ENCODE data around the gene CNTNAP2. TPM values are rescaled to one million over a fixed set of nuclear protein-coding genes. Genes with fewer than 3 reads are reported as not detected.

CNTNAP2 gene
- total and polyA plus RNA-seq, 2 of the 4 experiments (the other 2 are of a cell fraction) = not detected

DNA sequence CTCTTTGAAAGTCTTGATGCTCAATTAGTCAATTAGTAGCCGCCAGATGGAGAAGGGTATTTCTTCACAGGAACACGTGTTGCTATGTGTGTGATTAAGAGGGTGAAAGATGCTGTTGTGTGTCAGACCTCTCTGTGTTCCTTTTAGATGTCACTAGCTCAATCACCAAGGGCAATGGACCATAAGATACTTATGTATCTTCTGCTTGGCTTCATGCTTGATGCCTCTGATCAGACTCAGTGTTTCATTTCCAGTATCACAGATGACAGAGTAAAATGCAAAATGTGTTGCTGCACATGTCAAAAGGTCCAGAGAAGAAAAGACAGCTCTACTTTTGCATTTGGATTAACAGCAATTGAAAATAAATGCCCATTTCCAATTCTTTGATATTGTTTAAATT lies 865.9 kb downstream of the CNTNAP2 start:
- H2BK15ac ChIP-seq (ENCODE audit: low read depth, low read length) = no peak overlapping the region
- no peak overlapping the region for H2BK120ac ChIP-seq (ENCODE audit: low read depth, low read length)
- ChIA-PET POLR2A (ENCODE audit: unreplicated experiment) (no interaction called here), CTCF (no interaction called here)
- H4K91ac ChIP-seq (ENCODE audit: insufficient read depth, low read depth, low read length) = no peak overlapping the region
- no peak overlapping the region for H3K4me3 ChIP-seq (ENCODE audit: insufficient read depth, low read depth, low read length)
- H3K4me2 ChIP-seq (ENCODE audit: low read depth, low read length) = no peak overlapping the region
- no peak overlapping the region for H2AK5ac ChIP-seq (ENCODE audit: low read depth, low read length)
- no peak overlapping the region for H3K23ac ChIP-seq (ENCODE audit: low read depth, low read length)
- H4K8ac ChIP-seq (ENCODE audit: low read depth in 2 of 2, low read length in 2 of 2) = no peak overlapping the region
- TF ChIP-seq, protein P1, sequence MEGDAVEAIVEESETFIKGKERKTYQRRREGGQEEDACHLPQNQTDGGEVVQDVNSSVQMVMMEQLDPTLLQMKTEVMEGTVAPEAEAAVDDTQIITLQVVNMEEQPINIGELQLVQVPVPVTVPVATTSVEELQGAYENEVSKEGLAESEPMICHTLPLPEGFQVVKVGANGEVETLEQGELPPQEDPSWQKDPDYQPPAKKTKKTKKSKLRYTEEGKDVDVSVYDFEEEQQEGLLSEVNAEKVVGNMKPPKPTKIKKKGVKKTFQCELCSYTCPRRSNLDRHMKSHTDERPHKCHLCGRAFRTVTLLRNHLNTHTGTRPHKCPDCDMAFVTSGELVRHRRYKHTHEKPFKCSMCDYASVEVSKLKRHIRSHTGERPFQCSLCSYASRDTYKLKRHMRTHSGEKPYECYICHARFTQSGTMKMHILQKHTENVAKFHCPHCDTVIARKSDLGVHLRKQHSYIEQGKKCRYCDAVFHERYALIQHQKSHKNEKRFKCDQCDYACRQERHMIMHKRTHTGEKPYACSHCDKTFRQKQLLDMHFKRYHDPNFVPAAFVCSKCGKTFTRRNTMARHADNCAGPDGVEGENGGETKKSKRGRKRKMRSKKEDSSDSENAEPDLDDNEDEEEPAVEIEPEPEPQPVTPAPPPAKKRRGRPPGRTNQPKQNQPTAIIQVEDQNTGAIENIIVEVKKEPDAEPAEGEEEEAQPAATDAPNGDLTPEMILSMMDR (conservative IDR thresholded peaks at IDR 0.05; ENCODE audit: low read depth, low read length) = no peak
- TF ChIP-seq RFX5 (IDR thresholded peaks at IDR 0.05; ENCODE audit: low read depth, low read length) (no peak), CHD1 (IDR thresholded peaks at IDR 0.05; ENCODE audit: low read depth, low read length) (no peak), SMC3 (IDR thresholded peaks at IDR 0.05; ENCODE audit: low read depth, low read length) (no peak), CEBPB (IDR thresholded peaks at IDR 0.05; ENCODE audit: low read depth, low read length) (no peak), NFE2L2 (IDR thresholded peaks at IDR 0.05; ENCODE audit: low read depth, low read length) (no peak), MAFK (IDR thresholded peaks at IDR 0.05; ENCODE audit: low read depth, low read length) (no peak), BHLHE40 (IDR thresholded peaks at IDR 0.05; ENCODE audit: low read depth, low read length) (no peak), MXI1 (IDR thresholded peaks at IDR 0.05; ENCODE audit: borderline replicate concordance, low read depth, low read length) (no peak)
- TF ChIP-seq, protein P2, sequence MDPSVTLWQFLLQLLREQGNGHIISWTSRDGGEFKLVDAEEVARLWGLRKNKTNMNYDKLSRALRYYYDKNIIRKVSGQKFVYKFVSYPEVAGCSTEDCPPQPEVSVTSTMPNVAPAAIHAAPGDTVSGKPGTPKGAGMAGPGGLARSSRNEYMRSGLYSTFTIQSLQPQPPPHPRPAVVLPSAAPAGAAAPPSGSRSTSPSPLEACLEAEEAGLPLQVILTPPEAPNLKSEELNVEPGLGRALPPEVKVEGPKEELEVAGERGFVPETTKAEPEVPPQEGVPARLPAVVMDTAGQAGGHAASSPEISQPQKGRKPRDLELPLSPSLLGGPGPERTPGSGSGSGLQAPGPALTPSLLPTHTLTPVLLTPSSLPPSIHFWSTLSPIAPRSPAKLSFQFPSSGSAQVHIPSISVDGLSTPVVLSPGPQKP (IDR thresholded peaks at IDR 0.05; ENCODE audit: borderline replicate concordance, low read depth, low read length) = no peak
- TF ChIP-seq, protein P3, sequence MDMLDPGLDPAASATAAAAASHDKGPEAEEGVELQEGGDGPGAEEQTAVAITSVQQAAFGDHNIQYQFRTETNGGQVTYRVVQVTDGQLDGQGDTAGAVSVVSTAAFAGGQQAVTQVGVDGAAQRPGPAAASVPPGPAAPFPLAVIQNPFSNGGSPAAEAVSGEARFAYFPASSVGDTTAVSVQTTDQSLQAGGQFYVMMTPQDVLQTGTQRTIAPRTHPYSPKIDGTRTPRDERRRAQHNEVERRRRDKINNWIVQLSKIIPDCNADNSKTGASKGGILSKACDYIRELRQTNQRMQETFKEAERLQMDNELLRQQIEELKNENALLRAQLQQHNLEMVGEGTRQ (IDR thresholded peaks at IDR 0.05; ENCODE audit: low read depth, low read length) = no peak
- H3K9me1 ChIP-seq (ENCODE audit: insufficient read depth, low read length) = no peaks in the 10 kb centered on the region
- H3K36me3 ChIP-seq (ENCODE audit: control insufficient read depth, insufficient read depth, low read length) = no peaks in the 10 kb centered on the region
- in situ Hi-C loops (cut with MboI; ENCODE audit: low sequenced_read_pairs) = no loop called here
- H3K79me1 ChIP-seq (ENCODE audit: low read depth in 1 of 2, low read length in 2 of 2) = no peaks in the 10 kb centered on the region
- DNase-seq (no peak), ATAC-seq (ENCODE audit: low read depth) (no peak)
- H3K18ac ChIP-seq (ENCODE audit: low read depth, low read length) = no peak overlapping the region
- no peak overlapping the region for H3K27ac ChIP-seq (ENCODE audit: insufficient read depth, low read length)
- no peaks in the 10 kb centered on the region for H3K4me1 ChIP-seq (ENCODE audit: control insufficient read depth, insufficient read depth, low read length)
- no peak overlapping the region for H2AFZ ChIP-seq (replicated peaks; ENCODE audit: low read length, poor library complexity)
- H3K56ac ChIP-seq (ENCODE audit: extremely low read depth, insufficient read depth, low read length) = no peak overlapping the region
- dilution Hi-C loops (cut with HindIII; ENCODE audit: low sequenced_read_pairs, unreplicated experiment) = no loop called here
- no CpG with 5 or more reads among the region's 2 CpGs for WGBS, 2 experiments (ENCODE audit: extremely low coverage in 2 of 2, insufficient read length in 1 of 2)
- no peak overlapping the region for H2BK5ac ChIP-seq (ENCODE audit: low read depth, low read length, poor library complexity, severe bottlenecking)
- H3K4ac ChIP-seq (ENCODE audit: low read depth, low read length) = no peak overlapping the region
- no peak overlapping the region for H3K9ac ChIP-seq (ENCODE audit: low read depth, low read length)
- H3K14ac ChIP-seq (replicated peaks; ENCODE audit: low read depth, low read length) = no peak overlapping the region
- no peak overlapping the region for H2AK9ac ChIP-seq (replicated peaks; ENCODE audit: low read depth, low read length, poor library complexity)
- H4K5ac ChIP-seq (ENCODE audit: low read depth, low read length) = no peak overlapping the region
- no peak overlapping the region for H2BK20ac ChIP-seq (ENCODE audit: low read depth, low read length)
- no peaks in the 10 kb centered on the region for H3K27me3 ChIP-seq (ENCODE audit: control insufficient read depth, insufficient read depth, low read length)
- peaks cover 6% of the 10 kb centered on the region; the same call in 1 of the 2 replicates for H3K9me3 ChIP-seq (ENCODE audit: control insufficient read depth, insufficient read depth, low read length)
- intact Hi-C loops (cut with micrococcal nuclease) = no loop called here
- no TSS peak for BruUV-seq (replicated peaks)
- no peaks in the 10 kb centered on the region for H4K20me1 ChIP-seq (ENCODE audit: insufficient read depth, low read length)
